DLD1 (cell line): ENCODE results near the gene SPAM1.
"Not testable (repeated sequence)": the region's sequence is repeated elsewhere in the genome, so short reads cannot be mapped to it uniquely, and the experiment has no call there.

Experiments
- in situ Hi-C: cut with HindIII; loops from 2 replicates; pipeline ENCODE4 v1.10.0; 2017; ENCODE audit warnings: low sequenced_read_pairs

Gene SPAM1

GRCh38 chr7:123948136-123948535 is 23.1 kb downstream of the SPAM1 start:
- in situ Hi-C loops: no loop called here

GRCh38 chr7:123958186-123958703 is 33.2 kb downstream of the SPAM1 start:
- in situ Hi-C loops: no loop called here

GRCh38 chr7:123961771-123962170 is 36.7 kb downstream of the SPAM1 start:
- in situ Hi-C loops: no loop called here

- in situ Hi-C loops: no loop called here
Measured at GRCh38 chr7:123966936-123967335, 41.9 kb downstream of the SPAM1 start.

- in situ Hi-C loops: no loop called here
Measured at GRCh38 chr7:123972045-123972444, 47.0 kb downstream of the SPAM1 start.

GRCh38 chr7:123972831-123973230 is 47.8 kb downstream of the SPAM1 start:
- in situ Hi-C loops: no loop called here

GRCh38 chr7:123974326-123974908 is 49.4 kb downstream of the SPAM1 start:
- in situ Hi-C loops: no loop called here

- in situ Hi-C loops: no loop called here
Measured at GRCh38 chr7:123975084-123975483, 50.0 kb downstream of the SPAM1 start.

- in situ Hi-C loops: no loop called here
Measured at GRCh38 chr7:123977081-123977480, 52.0 kb downstream of the SPAM1 start.

GRCh38 chr7:123979876-123980275 is 54.8 kb downstream of the SPAM1 start:
- in situ Hi-C loops: no loop called here

- in situ Hi-C loops: no loop called here
Measured at GRCh38 chr7:123987445-123987844, 62.4 kb downstream of the SPAM1 start.

GRCh38 chr7:123992913-123993518 is 68.0 kb downstream of the SPAM1 start:
- in situ Hi-C loops: no loop called here

- in situ Hi-C loops: no loop called here
Measured at GRCh38 chr7:123993996-123994395, 69.0 kb downstream of the SPAM1 start.

- in situ Hi-C loops: no loop called here
Measured at GRCh38 chr7:123994449-123994848, 69.4 kb downstream of the SPAM1 start.

GRCh38 chr7:123995617-123996326 is 70.7 kb downstream of the SPAM1 start:
- in situ Hi-C loops: no loop called here

GRCh38 chr7:123996327-123996625 is 71.2 kb downstream of the SPAM1 start:
- in situ Hi-C loops: no loop called here

- in situ Hi-C loops: no loop called here
Measured at GRCh38 chr7:123998921-123999320, 73.9 kb downstream of the SPAM1 start.

- in situ Hi-C loops: no loop called here
Measured at GRCh38 chr7:123999703-124000102, 74.7 kb downstream of the SPAM1 start.

- in situ Hi-C loops: not testable (repeated sequence)
Measured at GRCh38 chr7:124008296-124008695, 83.3 kb downstream of the SPAM1 start.

- in situ Hi-C loops: no loop called here
Measured at GRCh38 chr7:124009321-124009720, 84.3 kb downstream of the SPAM1 start.
